Measurements from ENCODE around the gene CSNK1E.

The CSNK1E gene

GRCh38 chr22:38350444-38351359 is 33.5 kb upstream of the CSNK1E start (continued):
- TF ChIP-seq, protein P1, sequence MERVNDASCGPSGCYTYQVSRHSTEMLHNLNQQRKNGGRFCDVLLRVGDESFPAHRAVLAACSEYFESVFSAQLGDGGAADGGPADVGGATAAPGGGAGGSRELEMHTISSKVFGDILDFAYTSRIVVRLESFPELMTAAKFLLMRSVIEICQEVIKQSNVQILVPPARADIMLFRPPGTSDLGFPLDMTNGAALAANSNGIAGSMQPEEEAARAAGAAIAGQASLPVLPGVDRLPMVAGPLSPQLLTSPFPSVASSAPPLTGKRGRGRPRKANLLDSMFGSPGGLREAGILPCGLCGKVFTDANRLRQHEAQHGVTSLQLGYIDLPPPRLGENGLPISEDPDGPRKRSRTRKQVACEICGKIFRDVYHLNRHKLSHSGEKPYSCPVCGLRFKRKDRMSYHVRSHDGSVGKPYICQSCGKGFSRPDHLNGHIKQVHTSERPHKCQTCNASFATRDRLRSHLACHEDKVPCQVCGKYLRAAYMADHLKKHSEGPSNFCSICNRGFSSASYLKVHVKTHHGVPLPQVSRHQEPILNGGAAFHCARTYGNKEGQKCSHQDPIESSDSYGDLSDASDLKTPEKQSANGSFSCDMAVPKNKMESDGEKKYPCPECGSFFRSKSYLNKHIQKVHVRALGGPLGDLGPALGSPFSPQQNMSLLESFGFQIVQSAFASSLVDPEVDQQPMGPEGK (CRISPR knock-in tag; IDR thresholded peaks at IDR 0.05; ENCODE audit: borderline replicate concordance): no peak
- TF ChIP-seq CSDC2 (CRISPR knock-in tag; IDR thresholded peaks at IDR 0.05) (no peak), ARNTL (CRISPR knock-in tag; IDR thresholded peaks at IDR 0.05; ENCODE audit: borderline replicate concordance, low read depth) (no peak), ZFP3 (CRISPR knock-in tag; IDR thresholded peaks at IDR 0.05) (no peak), ISL1 (CRISPR knock-in tag; IDR thresholded peaks at IDR 0.05) (no peak), TSHZ2 (CRISPR knock-in tag; IDR thresholded peaks at IDR 0.05) (no peak)

DNA sequence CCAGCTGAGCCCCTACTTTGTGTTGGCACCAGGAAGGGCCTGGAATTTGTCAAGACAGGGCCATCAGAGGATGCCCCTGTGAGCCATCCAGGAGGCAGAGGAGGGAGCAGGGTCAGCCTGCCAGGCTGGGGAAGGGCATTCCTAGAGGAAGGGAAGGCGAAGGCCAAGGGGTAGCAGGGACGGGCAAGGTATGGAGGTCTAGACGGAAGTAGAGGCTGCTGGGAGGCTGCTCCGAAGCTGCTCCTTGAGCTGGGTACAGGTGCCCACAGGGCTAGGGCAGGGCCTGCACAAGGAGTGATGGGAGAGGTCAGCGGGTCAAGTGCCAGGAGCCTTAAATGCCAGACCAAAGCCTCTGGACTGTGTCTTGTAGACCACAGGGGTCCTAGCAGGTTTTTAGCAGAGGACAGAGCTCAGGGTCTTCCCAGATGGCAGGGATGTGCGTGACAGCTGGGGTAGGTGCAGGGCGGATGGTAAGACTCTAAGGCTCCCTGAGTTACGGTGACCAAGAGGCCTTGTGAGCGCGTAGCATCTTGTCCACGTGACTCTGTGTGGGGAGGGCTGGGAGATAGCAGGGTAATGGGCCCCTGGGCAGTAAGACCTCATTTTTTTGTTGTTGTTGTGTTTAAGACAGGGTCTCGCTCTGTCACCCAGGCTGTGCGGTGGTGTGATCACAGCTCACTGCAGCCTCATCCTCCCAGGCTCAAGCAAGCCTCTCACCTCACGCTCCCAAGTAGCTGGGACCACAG is 31.7 kb upstream of the CSNK1E start:
- no peak for ATAC-seq
- TF ChIP-seq ZFP3 (CRISPR knock-in tag; IDR thresholded peaks at IDR 0.05): no peak
- no peak for TF ChIP-seq ISL1 (CRISPR knock-in tag; IDR thresholded peaks at IDR 0.05)
- no peak for TF ChIP-seq OSR1 (CRISPR knock-in tag; IDR thresholded peaks at IDR 0.05)
- no peak for TF ChIP-seq TOX (CRISPR knock-in tag; IDR thresholded peaks at IDR 0.05; ENCODE audit: borderline replicate concordance)
- no peak for TF ChIP-seq TCF4 (CRISPR knock-in tag; IDR thresholded peaks at IDR 0.05; ENCODE audit: borderline replicate concordance)
- TF ChIP-seq ZC3H10 (CRISPR knock-in tag; IDR thresholded peaks at IDR 0.05): no peak
- no peak for TF ChIP-seq ZNF565 (CRISPR knock-in tag; conservative IDR thresholded peaks at IDR 0.05; ENCODE audit: low read depth)
- TF ChIP-seq, protein P1 (CRISPR knock-in tag; IDR thresholded peaks at IDR 0.05; ENCODE audit: borderline replicate concordance): no peak
- no peak for TF ChIP-seq PPARA (CRISPR knock-in tag; IDR thresholded peaks at IDR 0.05; ENCODE audit: borderline replicate concordance)
- no peak for TF ChIP-seq ZNF8 (CRISPR knock-in tag; IDR thresholded peaks at IDR 0.05)
- TF ChIP-seq RARB (CRISPR knock-in tag; IDR thresholded peaks at IDR 0.05): no peak
- TF ChIP-seq, protein P2, sequence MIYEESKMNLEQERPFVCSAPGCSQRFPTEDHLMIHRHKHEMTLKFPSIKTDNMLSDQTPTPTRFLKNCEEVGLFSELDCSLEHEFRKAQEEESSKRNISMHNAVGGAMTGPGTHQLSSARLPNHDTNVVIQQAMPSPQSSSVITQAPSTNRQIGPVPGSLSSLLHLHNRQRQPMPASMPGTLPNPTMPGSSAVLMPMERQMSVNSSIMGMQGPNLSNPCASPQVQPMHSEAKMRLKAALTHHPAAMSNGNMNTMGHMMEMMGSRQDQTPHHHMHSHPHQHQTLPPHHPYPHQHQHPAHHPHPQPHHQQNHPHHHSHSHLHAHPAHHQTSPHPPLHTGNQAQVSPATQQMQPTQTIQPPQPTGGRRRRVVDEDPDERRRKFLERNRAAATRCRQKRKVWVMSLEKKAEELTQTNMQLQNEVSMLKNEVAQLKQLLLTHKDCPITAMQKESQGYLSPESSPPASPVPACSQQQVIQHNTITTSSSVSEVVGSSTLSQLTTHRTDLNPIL (CRISPR knock-in tag; IDR thresholded peaks at IDR 0.05; ENCODE audit: low read depth): no peak
- TF ChIP-seq BACH2 (CRISPR knock-in tag; IDR thresholded peaks at IDR 0.05; ENCODE audit: borderline replicate concordance): no peak
- no peak for TF ChIP-seq SNAI2 (CRISPR knock-in tag; IDR thresholded peaks at IDR 0.05)

DNA sequence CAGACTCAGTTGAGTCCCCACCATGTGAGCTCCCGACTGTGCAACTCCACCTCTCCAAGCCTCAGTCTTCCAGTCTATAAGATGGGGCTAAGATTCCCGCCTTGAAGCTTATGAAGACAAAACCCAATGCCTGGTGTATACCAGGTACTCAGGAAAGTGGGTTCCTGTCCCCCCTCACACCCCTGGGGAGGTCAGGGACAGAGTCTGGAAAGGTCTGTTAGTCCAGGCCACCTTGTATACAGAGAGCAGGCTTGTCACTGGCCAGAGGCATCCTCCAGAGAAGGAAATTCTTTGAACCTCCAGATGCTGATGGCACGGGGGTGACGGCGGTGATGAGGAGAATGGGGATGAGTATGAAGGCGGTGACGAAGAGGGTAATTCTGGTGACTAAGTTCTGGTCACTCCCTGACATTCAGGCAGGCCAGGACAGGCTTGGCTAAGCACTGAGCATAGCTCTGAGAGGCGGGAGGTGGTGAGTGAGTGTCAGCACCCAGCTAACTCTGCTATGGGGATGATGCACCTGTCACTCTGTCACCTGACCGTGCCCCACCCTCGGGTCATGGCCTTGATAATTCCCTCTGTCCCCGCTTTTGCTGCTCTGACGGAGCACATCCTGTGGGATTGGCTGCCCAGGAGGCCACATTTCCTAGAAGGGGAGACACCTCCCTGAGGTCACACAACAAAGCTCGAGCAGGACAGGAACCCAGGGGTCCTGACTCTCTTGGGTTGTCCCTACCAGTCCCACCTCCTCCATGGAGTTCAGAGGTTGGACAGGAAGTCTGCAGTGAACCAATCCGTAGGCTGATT is 30.9 kb upstream of the CSNK1E start:
- TF ChIP-seq ZFP3 (CRISPR knock-in tag; IDR thresholded peaks at IDR 0.05): no peak
- TF ChIP-seq SNAI2 (CRISPR knock-in tag; IDR thresholded peaks at IDR 0.05): no peak
- TF ChIP-seq CSRNP3 (CRISPR knock-in tag; IDR thresholded peaks at IDR 0.05): no peak
- TF ChIP-seq ESRRG (CRISPR knock-in tag; IDR thresholded peaks at IDR 0.05): no peak
- TF ChIP-seq ARNTL (CRISPR knock-in tag; IDR thresholded peaks at IDR 0.05; ENCODE audit: borderline replicate concordance, low read depth): no peak
- TF ChIP-seq, protein P1 (CRISPR knock-in tag; IDR thresholded peaks at IDR 0.05; ENCODE audit: borderline replicate concordance): no peak
- TF ChIP-seq, protein P2 (CRISPR knock-in tag; IDR thresholded peaks at IDR 0.05; ENCODE audit: low read depth): no peak
- no peak for TF ChIP-seq GLIS3 (CRISPR knock-in tag; IDR thresholded peaks at IDR 0.05)
- TF ChIP-seq ZC3H10 (CRISPR knock-in tag; IDR thresholded peaks at IDR 0.05): no peak
- no peak for TF ChIP-seq RARB (CRISPR knock-in tag; IDR thresholded peaks at IDR 0.05)
- no peak for TF ChIP-seq CSDC2 (CRISPR knock-in tag; IDR thresholded peaks at IDR 0.05)
- TF ChIP-seq ISL1 (CRISPR knock-in tag; IDR thresholded peaks at IDR 0.05): no peak
- TF ChIP-seq TOX (CRISPR knock-in tag; IDR thresholded peaks at IDR 0.05; ENCODE audit: borderline replicate concordance): no peak
- no peak for ATAC-seq

Measured in SK-N-SH treated with all-trans-retinoic acid at 6 μM for 48 hours (cell line).